Spinal cord (tissue), 10 donors: Measurements from ENCODE around the gene SMCP. TPM values are rescaled to one million over a fixed set of nuclear protein-coding genes. Genes with fewer than 3 reads are reported as not detected.

Experiments
- DNase-seq, 6 donors: peaks; one replicate each; pipeline versions ENCODE4 v3.0.0 to v3.0.0-alpha.2; 2013 to 2015; ENCODE audit warnings: low spot score in 6 of 6, low read depth in 4 of 6
- H3K27ac ChIP-seq: one replicate; pipeline ENCODE4 v1.5.1; 2013; ENCODE audit warnings: low read depth, low read length, control low read depth
- H3K27me3 ChIP-seq: one replicate; pipeline ENCODE4 v1.6.1; 2013; ENCODE audit warnings: low read length; ENCODE audit not compliant: control insufficient read depth, insufficient read depth
- H3K36me3 ChIP-seq: one replicate; pipeline ENCODE4 v1.6.1; 2013; ENCODE audit warnings: low read length; ENCODE audit not compliant: control insufficient read depth, insufficient read depth
- H3K4me1 ChIP-seq: one replicate; pipeline ENCODE4 v1.6.1; 2013; ENCODE audit warnings: low read length; ENCODE audit not compliant: control insufficient read depth, insufficient read depth
- H3K4me3 ChIP-seq: one replicate; pipeline ENCODE4 v1.5.1; 2013; ENCODE audit warnings: low read depth, low read length, control low read depth
- H3K9me3 ChIP-seq: one replicate; pipeline ENCODE4 v1.6.1; 2013; ENCODE audit warnings: low read length; ENCODE audit not compliant: control insufficient read depth, insufficient read depth
- WGBS: methylation state at CpG from one replicate; pipeline ENCODE4 v1.1.5; 2013; ENCODE audit warnings: missing lambda C conversion rate; ENCODE audit not compliant: insufficient coverage; 5-methylcytosine and 5-hydroxymethylcytosine counted together
- polyA plus RNA-seq, 2 donors: library from polyadenylated mRNA; unstranded; fragments of 120-200 nt; gene quantifications; one replicate each; pipeline ENCODE4 v1.2.1, GENCODE V29; 2013; ENCODE audit not compliant: insufficient read length in 2 of 2
- total RNA-seq, 2 donors: library from RNA; depleted of rRNA in 1 of 2; stranded (reverse); fragments of 120-200 nt in 1 of 2; fragments of >200 nt in 1 of 2; gene quantifications; one replicate each; pipeline versions ENCODE4 v1.2.3 to v1.2.4, GENCODE V29; 2013 to 2014
- donor health status: healthy.

SMCP gene
- total and polyA plus RNA-seq, 4 donors: not detected

DNA sequence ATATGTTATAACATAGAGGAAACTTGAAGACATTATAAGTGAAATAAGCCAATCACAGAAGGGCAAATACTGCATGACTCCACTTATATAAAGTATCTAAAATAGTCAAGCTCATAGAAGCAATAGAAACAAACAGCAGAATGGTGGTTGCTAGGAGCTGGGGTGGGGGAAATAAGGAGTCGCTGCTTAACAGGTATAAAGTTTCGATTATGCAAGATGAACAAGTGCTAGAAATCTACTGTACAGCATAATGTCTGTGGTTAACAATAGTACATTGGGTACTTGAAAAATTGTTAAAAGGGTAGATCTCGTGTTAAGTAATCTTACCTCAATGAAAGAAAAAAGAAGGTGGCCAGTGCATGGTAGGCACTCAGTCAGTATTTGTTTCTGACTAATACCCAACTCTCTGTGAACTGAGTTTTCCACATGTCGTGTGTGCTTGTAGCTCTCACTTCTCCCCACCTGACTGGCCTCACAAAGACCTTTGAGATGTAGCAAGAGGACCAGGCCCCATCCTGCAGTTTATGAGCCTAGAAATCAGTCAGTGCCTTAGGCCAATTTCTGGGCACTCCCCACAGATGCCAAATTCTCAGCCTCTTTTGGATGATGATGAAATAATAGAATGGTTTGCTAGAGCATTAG, 54.2 kb downstream of the SMCP start:
- Histone ChIP-seq H3K27ac (no peak overlapping the region), H3K36me3 (no peaks in the 10 kb centered on the region), H3K4me3 (no peak overlapping the region), H3K27me3 (peaks cover 2% of the 10 kb centered on the region), H3K4me1 (no peaks in the 10 kb centered on the region), H3K9me3 (no peaks in the 10 kb centered on the region)
- DNase-seq: no peak
- 76% methylated on average over 3 of the region's 4 CpGs for WGBS

DNA sequence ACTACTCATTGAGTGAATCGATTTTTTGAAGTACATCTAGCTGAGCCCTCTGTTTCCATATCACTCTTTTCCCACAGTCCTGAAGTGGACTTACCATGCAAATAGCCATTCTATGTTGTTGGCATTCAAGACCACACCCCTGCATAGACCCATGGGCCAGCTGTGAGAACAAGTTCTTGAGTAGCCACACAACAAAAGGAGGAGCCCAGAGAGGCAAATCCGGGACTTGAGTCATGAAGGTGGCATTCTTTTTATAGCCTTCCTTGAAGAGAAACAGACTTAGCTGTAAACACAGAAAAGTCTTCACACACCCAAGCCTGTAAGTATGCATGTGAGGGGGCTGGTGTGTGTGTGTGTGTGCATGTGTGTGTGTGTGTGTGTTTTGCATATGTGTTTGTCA, 55.1 kb downstream of the SMCP start:
- H3K4me3 ChIP-seq: no peak overlapping the region
- H3K36me3 ChIP-seq: no peaks in the 10 kb centered on the region
- DNase-seq: no peak
- H3K9me3 ChIP-seq: no peaks in the 10 kb centered on the region
- peaks cover 2% of the 10 kb centered on the region for H3K27me3 ChIP-seq
- WGBS: 55% methylated on average over 1 of the region's 2 CpGs
- no peaks in the 10 kb centered on the region for H3K4me1 ChIP-seq
- H3K27ac ChIP-seq: no peak overlapping the region

Other genes with a start within 250 kb of the SMCP start
- gene LCE2D, start 214.9 kb upstream of the SMCP start, total RNA-seq: not detected
- not detected for gene LCE2D, start 214.9 kb upstream of the SMCP start, polyA plus RNA-seq
- gene LCE2C, start 203.0 kb upstream of the SMCP start, total RNA-seq: not detected
- gene LCE2C, start 203.0 kb upstream of the SMCP start, polyA plus RNA-seq: not detected
- not detected for gene LCE2B, start 192.2 kb upstream of the SMCP start, total RNA-seq
- not detected for gene LCE2B, start 192.2 kb upstream of the SMCP start, polyA plus RNA-seq
- gene LCE2A, start 180.0 kb upstream of the SMCP start, total RNA-seq: not detected
- not detected for gene LCE2A, start 180.0 kb upstream of the SMCP start, polyA plus RNA-seq
- not detected for gene LCE4A, start 170.2 kb upstream of the SMCP start, total RNA-seq
- gene LCE4A, start 170.2 kb upstream of the SMCP start, polyA plus RNA-seq: not detected
- gene KPRP, start 120.3 kb upstream of the SMCP start, total RNA-seq: not detected
- not detected for gene KPRP, start 120.3 kb upstream of the SMCP start, polyA plus RNA-seq
- gene LCE1F, start 103.2 kb upstream of the SMCP start, total RNA-seq: not detected
- not detected for gene LCE1F, start 103.2 kb upstream of the SMCP start, polyA plus RNA-seq
- gene LCE1E, start 92.1 kb upstream of the SMCP start, total RNA-seq: not detected
- not detected for gene LCE1E, start 92.1 kb upstream of the SMCP start, polyA plus RNA-seq
- not detected for gene LCE1D, start 81.6 kb upstream of the SMCP start, total RNA-seq
- under 1 TPM in 1 of 2 donors, not detected in 1; 0.39 TPM for gene LCE1D, start 81.6 kb upstream of the SMCP start, polyA plus RNA-seq
- gene LCE1C, start 71.7 kb upstream of the SMCP start, total RNA-seq: not detected
- gene LCE1C, start 71.7 kb upstream of the SMCP start, polyA plus RNA-seq: not detected
- gene LCE1B, start 66.4 kb upstream of the SMCP start, total RNA-seq: not detected
- not detected for gene LCE1B, start 66.4 kb upstream of the SMCP start, polyA plus RNA-seq
- gene LCE1A, start 50.8 kb upstream of the SMCP start, total RNA-seq: not detected
- not detected for gene LCE1A, start 50.8 kb upstream of the SMCP start, polyA plus RNA-seq
- gene LCE6A, start 35.5 kb upstream of the SMCP start, total RNA-seq: not detected
- gene LCE6A, start 35.5 kb upstream of the SMCP start, polyA plus RNA-seq: not detected
- gene LCE7A, start 18.3 kb upstream of the SMCP start, total RNA-seq: not detected
- not detected for gene LCE7A, start 18.3 kb upstream of the SMCP start, polyA plus RNA-seq
- gene IVL, start 30.2 kb downstream of the SMCP start, total RNA-seq: not detected
- not detected for gene IVL, start 30.2 kb downstream of the SMCP start, polyA plus RNA-seq
- not detected for gene SPRR5, start 68.9 kb downstream of the SMCP start, total RNA-seq
- not detected for gene SPRR5, start 68.9 kb downstream of the SMCP start, polyA plus RNA-seq
- not detected for gene SPRR4, start 92.3 kb downstream of the SMCP start, total RNA-seq
- gene SPRR4, start 92.3 kb downstream of the SMCP start, polyA plus RNA-seq: not detected
- not detected for gene SPRR1A, start 105.8 kb downstream of the SMCP start, total RNA-seq
- not detected for gene SPRR1A, start 105.8 kb downstream of the SMCP start, polyA plus RNA-seq
- gene SPRR3, start 123.4 kb downstream of the SMCP start, total RNA-seq: under 1 TPM in 1 of 2 donors, not detected in 1; 0.39 TPM
- under 1 TPM; 0.24 to 0.49 TPM for gene SPRR3, start 123.4 kb downstream of the SMCP start, polyA plus RNA-seq
- not detected for gene SPRR1B, start 152.9 kb downstream of the SMCP start, total RNA-seq
- gene SPRR1B, start 152.9 kb downstream of the SMCP start, polyA plus RNA-seq: not detected
- not detected for gene SPRR2D, start 162.8 kb downstream of the SMCP start, total RNA-seq
- not detected for gene SPRR2D, start 162.8 kb downstream of the SMCP start, polyA plus RNA-seq
- gene SPRR2A, start 179.2 kb downstream of the SMCP start, total RNA-seq: not detected
- not detected for gene SPRR2A, start 179.2 kb downstream of the SMCP start, polyA plus RNA-seq
- gene SPRR2B, start 193.3 kb downstream of the SMCP start, total RNA-seq: not detected
- not detected for gene SPRR2B, start 193.3 kb downstream of the SMCP start, polyA plus RNA-seq
- not detected for gene SPRR2E, start 216.2 kb downstream of the SMCP start, total RNA-seq
- gene SPRR2E, start 216.2 kb downstream of the SMCP start, polyA plus RNA-seq: not detected
- under 1 TPM in 1 of 2 donors, not detected in 1; 0.22 TPM for gene SPRR2F, start 235.2 kb downstream of the SMCP start, total RNA-seq
- gene SPRR2F, start 235.2 kb downstream of the SMCP start, polyA plus RNA-seq: 1 to 10 TPM; 1.3 TPM